ENCODE measurements around the gene LIF.

Gene LIF

GRCh38 chr22:30219668-30220278, 26.8 kb downstream of the LIF start (continued):
- TF ChIP-seq TSHZ2 (CRISPR knock-in tag; IDR thresholded peaks at IDR 0.05) (no peak), SNAI2 (CRISPR knock-in tag; IDR thresholded peaks at IDR 0.05) (no peak), ZFP3 (CRISPR knock-in tag; IDR thresholded peaks at IDR 0.05) (no peak)

DNA sequence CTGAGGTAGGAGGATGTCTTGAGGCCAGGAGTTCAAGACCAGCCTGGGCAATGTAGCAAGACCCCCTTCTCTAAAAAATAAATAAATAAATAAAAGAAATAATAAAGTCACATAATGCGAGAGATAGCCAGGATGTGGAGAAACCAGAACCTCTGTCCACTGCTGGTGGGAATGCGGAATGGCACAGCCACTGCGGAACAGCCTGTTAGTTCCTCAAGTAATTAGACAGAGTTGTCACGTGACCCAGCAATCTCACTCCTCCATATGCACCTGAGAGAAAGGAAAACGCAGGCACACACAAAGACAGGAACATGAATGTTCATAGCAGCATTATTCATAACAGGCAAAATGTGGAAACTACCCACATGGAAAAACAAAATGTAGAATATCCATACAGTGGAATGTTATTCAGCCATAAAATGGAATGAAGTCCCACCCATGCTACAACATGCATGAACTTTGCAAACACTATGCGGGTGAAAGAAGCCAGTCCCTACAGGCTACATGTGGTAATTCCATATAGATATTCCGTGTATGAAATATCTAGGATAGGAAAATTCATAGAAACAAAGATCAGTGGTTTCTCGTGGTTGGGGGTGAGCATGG, 27.4 kb downstream of the LIF start:
- no peak for TF ChIP-seq ZNF70 (CRISPR knock-in tag; IDR thresholded peaks at IDR 0.05)
- no peak for TF ChIP-seq RARB (CRISPR knock-in tag; IDR thresholded peaks at IDR 0.05)
- TF ChIP-seq ARNTL (CRISPR knock-in tag; IDR thresholded peaks at IDR 0.05; ENCODE audit: borderline replicate concordance, low read depth), result no peak
- no peak for TF ChIP-seq TCF4 (CRISPR knock-in tag; IDR thresholded peaks at IDR 0.05; ENCODE audit: borderline replicate concordance)
- no peak for TF ChIP-seq POU6F1 (CRISPR knock-in tag; IDR thresholded peaks at IDR 0.05; ENCODE audit: borderline replicate concordance, low read depth)
- no peak for TF ChIP-seq TOX (CRISPR knock-in tag; IDR thresholded peaks at IDR 0.05; ENCODE audit: borderline replicate concordance)
- TF ChIP-seq CSDC2 (CRISPR knock-in tag; IDR thresholded peaks at IDR 0.05), result no peak
- no peak for TF ChIP-seq OSR1 (CRISPR knock-in tag; IDR thresholded peaks at IDR 0.05)
- TF ChIP-seq TSHZ2 (CRISPR knock-in tag; IDR thresholded peaks at IDR 0.05), result no peak
- no peak for TF ChIP-seq ESRRG (CRISPR knock-in tag; IDR thresholded peaks at IDR 0.05)
- TF ChIP-seq SNAI2 (CRISPR knock-in tag; IDR thresholded peaks at IDR 0.05), result no peak
- TF ChIP-seq BACH2 (CRISPR knock-in tag; IDR thresholded peaks at IDR 0.05; ENCODE audit: borderline replicate concordance), result no peak
- ATAC-seq, result no peak

GRCh38 chr22:30217698-30218560, 28.6 kb downstream of the LIF start:
- 0 out of 2 replicates have a peak, but pooled peaks have one; percentile 26 for TF ChIP-seq ISL1 (CRISPR knock-in tag; IDR thresholded peaks at IDR 0.05)
- no peak for TF ChIP-seq POU6F1 (CRISPR knock-in tag; IDR thresholded peaks at IDR 0.05; ENCODE audit: borderline replicate concordance, low read depth)
- ATAC-seq, result peak; percentile 73

DNA sequence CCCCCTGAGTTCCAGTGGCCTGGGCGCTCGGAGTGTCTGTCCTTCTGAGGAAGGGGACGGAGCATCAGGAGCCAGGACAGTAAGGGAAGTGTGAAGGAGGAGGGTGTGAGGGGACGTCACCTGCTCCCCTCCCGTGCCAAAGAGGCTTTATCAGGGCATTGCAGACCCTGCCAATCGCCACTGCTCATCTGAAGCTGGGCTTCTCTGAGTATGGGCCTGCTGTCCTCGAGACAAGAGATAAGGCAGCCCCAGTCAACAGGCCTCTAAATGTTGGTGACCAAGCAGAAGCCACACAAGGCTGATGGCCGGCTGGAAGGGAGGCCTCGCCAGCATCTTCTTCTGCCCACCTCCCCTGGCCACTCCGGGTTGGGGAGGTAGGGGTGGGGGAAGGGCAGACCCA, 29.8 kb downstream of the LIF start:
- ATAC-seq, result no peak
- TF ChIP-seq ZC3H10 (CRISPR knock-in tag; IDR thresholded peaks at IDR 0.05) (no peak), CREB5 (CRISPR knock-in tag; IDR thresholded peaks at IDR 0.05; ENCODE audit: low read depth) (no peak), ZNF565 (CRISPR knock-in tag; conservative IDR thresholded peaks at IDR 0.05; ENCODE audit: low read depth) (no peak), OSR1 (CRISPR knock-in tag; IDR thresholded peaks at IDR 0.05) (no peak), GLIS3 (CRISPR knock-in tag; IDR thresholded peaks at IDR 0.05) (no peak), ZFP3 (CRISPR knock-in tag; IDR thresholded peaks at IDR 0.05) (no peak), CSRNP3 (CRISPR knock-in tag; IDR thresholded peaks at IDR 0.05) (no peak), ZNF8 (CRISPR knock-in tag; IDR thresholded peaks at IDR 0.05) (no peak)
- TF ChIP-seq, protein P1, sequence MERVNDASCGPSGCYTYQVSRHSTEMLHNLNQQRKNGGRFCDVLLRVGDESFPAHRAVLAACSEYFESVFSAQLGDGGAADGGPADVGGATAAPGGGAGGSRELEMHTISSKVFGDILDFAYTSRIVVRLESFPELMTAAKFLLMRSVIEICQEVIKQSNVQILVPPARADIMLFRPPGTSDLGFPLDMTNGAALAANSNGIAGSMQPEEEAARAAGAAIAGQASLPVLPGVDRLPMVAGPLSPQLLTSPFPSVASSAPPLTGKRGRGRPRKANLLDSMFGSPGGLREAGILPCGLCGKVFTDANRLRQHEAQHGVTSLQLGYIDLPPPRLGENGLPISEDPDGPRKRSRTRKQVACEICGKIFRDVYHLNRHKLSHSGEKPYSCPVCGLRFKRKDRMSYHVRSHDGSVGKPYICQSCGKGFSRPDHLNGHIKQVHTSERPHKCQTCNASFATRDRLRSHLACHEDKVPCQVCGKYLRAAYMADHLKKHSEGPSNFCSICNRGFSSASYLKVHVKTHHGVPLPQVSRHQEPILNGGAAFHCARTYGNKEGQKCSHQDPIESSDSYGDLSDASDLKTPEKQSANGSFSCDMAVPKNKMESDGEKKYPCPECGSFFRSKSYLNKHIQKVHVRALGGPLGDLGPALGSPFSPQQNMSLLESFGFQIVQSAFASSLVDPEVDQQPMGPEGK (CRISPR knock-in tag; IDR thresholded peaks at IDR 0.05; ENCODE audit: borderline replicate concordance), result no peak

Data from SK-N-SH treated with all-trans-retinoic acid at 6 μM for 48 hours (cell line).